ENCODE data around the gene CSRP1.
A peak's percentile ranks its signal among the peaks of the same experiment; 100 is the strongest.
"Not testable (repeated sequence)": the region's sequence is repeated elsewhere in the genome, so short reads cannot be mapped to it uniquely, and the experiment has no call there.

CSRP1 gene

DNA sequence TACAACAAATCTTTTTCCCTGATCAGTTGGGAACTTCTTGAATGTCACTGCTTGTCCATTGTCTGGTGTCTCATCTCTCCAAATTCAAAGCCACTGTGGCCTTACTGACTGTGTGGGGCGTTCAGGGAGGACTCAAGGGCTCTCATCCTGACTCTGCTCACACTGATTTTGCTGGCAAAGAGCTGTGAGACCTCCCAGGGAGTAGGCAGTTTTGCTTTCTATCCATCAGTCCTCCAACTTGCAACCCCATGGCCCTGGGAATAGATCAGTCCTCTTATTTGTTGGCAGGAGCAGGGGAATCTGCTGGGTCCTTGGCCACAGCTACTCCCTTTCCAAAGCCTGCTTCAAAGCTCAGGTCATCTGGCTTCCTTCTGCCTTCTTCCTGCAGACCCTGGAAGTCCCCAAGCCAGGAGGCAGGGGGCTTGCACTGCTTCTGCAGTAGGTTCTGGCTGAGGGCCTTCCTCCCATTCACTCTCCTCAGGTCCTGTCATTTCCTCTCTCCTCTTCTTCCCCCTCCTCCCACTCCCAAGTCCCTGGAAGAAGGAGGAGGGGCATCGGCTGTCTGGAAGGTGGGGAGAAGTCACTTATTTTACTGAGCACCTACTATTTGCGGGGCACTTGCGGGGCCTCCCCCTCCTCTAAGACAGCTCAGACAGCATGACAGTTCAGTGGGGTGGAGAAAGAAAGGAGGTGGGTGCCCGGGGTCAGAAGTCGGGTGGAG, 31.1 kb upstream of the CSRP1 start:
- DNase-seq (ENCODE audit: low spot score), result no peak

DNA sequence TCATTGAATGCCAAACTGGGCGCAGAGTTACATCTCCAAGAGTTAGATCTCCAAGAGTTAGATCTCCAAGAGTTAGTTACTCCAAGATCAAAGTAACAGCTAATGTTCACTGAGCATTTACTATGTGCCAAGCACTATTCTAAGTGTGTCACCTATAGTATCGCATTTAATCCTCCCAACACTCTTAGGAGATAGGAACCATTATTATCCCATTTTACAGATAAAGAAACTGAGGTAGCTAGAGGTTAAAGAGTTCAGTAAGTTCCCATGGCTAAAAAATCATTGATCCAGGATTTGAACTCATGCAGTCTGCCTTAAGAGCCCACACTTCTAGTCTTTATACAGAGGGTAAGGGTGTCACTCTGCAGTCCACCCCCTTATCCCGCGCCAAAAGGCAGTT, 30.5 kb upstream of the CSRP1 start:
- DNase-seq (ENCODE audit: low spot score), result no peak

DNA sequence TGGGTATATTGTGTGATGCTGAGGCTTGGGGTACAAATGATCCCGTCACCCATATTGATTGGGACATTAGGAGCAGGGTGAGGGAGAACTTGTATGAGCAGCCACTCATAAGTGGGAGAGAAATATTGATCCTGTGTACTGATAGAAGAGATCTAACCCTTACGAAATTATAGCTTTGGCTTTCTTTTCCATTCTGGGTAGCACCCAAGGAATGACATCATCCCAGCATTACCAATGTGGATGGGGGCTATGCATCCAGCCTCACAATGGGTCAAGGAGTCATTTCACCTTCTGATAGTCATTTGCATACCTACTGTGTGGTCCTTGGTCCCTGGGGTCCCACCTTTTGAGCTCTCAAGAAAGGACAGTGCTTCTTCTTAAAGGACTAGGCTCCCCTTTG, 30.1 kb upstream of the CSRP1 start:
- DNase-seq (ENCODE audit: low spot score), result no peak

DNA sequence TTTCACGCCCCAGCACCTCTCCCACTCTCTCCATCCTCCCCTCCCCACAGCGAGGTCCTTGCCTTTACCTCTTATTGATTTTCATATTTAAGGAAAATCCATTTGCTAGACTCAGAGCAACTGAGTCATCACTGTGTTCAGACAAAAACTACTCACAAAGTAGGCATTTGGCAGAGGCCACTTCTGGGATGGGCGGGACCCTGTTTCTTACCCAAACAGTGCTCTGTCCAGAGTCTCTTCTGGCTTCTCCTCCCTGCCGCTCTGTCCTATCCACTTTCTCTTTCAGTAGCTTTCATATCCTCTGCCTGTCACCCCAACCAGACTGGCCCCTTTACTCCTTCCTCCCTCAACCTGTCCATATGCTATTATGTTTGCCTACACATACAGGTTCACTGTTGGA, 29.6 kb upstream of the CSRP1 start:
- peak; percentile 82 for DNase-seq (ENCODE audit: low spot score)

DNA sequence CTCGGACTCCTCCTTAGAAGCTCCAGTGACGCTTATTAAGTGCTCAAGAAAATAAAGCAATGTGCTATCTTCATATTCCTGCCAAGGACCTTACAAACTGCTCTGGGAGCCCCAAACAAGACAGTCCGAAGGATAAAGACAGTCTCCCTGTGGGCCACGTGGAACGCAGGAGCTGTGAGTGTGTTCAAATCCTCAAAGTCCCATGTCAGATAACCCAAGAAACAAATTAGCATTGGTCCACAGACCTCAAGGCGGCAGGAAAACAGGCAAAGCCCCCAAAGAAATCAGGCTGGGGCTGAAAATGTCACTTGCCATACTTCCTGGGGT, 29.0 kb upstream of the CSRP1 start:
- DNase-seq (ENCODE audit: low spot score), result no peak

DNA sequence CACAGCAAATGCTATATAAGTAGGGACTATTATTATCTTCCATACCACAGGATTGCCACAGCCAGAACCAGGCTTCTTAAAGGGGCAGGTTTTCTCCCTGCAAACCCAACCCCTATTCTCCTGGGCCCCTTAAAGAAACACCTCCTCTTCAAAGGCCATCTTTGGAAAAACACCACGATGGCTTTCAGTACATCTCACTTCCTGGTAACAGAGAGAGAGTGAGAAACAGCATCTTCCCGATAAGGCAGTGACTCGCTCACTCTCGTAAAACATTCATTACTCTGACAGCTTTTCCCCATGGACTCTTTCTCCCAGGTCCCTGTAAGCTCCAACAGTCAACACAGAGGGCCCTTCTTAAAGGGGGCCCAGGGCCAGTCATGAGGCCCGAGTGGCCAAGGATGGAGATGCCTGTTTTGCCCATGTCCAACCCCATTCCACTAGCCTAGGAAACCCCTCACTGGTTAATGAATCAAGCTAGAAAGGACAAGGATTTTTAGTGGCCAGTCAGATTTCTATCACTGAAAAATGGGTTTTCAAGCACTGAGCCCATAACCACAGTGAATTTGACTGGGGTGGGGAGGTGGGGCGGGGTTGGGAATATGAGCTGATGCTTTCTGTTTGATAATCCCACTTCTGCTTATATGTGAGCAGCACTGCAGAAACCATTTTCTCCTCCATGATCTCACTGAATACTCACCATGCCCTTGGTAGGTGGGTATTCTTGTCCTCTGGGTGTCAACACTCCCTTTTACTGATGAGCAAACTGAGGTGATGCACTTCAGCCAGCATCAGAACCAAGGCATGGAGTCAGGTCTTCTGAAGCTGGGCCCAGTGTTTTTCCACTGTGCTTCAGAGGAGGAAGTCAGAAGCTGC, 28.4 kb upstream of the CSRP1 start:
- no peak for DNase-seq (ENCODE audit: low spot score)

DNA sequence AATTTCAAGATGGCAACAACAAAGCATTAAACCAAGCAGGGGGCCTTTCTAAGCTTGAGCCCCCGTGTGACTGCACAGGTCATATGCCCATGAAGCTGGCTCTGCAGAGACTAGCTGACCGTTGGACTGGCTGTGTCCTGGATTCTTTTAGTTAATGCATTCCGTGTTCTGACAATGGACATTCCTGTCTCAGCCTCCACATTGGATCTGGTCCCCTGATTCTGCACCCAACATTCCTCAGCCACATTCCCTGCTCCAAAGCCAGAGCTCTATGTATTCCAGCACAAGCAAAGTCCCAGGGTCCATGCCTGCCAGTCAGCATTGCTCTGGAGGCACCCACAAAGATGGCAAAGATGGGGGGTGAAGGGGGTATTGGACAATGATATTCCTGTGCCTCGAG, 26.9 kb upstream of the CSRP1 start:
- DNase-seq (ENCODE audit: low spot score), result no peak

DNA sequence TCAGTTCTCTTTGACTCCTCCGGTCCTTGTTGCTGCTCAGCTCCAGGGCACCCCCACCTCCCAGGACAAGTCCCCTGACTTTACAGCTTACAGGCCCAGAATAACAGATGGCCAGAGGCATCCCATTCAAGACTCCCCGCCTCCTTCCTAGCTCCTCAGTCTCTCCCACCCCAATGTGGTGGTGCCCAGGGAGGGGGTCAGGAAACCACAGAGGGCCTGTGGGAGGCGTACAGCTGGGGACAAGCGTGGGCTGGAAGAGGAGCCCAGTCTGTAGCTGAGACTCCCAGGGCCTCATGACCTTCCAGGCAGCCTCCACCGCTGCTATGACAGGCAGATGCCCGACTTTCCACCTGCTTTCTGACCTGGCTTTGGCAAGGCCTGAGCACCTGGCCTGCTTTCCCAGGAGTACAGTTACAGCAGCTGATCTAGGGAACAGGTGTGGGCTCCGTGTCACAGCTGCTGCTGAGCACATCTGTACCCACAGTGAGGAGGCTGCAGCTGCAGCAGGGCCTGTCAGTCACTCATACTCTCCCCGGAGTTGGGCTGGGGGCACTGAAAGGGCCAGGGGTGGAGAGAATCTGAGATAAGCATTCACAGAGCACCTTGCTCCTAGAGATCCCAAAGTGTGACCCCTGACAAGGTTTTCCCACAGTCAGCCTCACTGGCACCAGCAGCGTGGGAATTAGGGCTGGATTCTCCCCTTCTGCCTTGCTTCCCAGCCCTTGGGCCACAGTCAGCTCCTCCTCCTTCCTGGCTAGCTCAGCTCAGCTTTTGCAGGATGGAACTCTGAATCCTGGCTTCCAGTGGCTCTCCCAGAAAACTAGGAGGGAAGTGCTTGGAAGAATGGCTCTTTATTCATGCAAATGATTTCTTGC, 24.9 kb upstream of the CSRP1 start:
- DNase-seq (ENCODE audit: low spot score), result no peak

DNA sequence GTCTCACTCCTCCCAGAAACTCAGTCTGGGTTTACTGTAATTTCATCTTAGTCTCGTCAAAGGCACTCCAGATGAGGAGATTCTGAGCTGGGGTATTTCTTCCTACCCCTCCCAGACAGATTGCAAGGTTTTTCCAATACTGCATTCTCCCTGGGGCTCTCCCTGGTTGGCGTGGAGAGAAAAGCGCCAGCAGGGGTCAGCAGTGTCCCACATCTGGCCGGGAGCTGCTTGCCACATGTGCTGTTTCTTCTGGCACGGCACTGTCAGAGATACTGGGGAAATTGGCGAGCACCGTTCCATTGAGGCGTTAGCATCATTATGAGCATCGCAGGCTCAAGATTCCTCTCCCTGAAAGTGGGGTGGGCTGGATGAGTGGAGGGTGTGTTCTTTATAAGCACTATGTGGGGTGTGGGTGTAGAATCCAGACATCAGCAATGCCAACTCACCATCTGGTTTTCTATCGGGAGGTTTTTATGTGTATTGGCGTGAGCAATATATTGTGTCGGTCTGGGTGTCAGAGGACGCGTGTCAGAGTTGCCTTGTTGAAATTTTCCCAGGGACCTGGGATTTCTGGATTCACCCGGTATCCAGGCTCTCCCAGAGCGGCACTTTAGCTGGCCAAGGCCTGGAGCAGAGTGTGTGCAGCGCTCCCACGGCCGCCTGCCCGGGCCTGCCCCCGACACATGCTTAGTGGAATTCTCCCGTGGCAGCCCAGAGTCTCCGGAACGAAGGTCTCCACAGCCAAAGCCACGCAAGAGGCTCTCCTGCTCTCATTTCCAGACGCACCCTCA, 24.0 kb upstream of the CSRP1 start:
- peak; percentile 85 for DNase-seq (ENCODE audit: low spot score)

DNA sequence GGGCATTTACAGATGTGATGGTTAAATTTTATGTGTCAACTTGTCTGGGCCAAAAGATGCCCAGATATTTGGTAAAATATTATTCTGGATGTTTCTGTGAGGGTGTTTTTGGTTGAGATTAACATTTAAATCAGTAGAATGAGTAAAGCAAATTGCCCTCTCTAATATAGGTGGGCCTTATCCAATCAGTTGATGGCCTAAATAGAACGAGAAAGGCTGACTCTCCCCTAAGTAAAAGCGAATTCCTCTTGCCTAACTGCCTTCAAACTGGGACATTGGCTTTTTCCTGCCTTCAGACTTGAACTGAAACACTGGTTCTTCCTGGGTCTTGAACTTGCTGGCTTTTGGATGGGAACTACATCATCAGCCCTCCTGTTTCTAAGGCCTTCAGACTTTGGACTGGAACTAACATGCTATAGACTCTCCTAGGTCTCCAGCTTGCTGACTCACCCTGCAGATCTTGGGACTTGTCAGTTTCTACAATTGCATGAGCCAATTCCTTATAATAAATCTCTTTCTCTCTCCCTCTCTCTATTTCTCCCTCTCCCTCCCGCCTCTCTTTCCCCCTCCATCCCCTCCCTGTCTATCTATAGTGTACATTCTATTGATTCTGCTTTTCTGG, 21.8 kb upstream of the CSRP1 start:
- no peak for DNase-seq (ENCODE audit: low spot score)

DNA sequence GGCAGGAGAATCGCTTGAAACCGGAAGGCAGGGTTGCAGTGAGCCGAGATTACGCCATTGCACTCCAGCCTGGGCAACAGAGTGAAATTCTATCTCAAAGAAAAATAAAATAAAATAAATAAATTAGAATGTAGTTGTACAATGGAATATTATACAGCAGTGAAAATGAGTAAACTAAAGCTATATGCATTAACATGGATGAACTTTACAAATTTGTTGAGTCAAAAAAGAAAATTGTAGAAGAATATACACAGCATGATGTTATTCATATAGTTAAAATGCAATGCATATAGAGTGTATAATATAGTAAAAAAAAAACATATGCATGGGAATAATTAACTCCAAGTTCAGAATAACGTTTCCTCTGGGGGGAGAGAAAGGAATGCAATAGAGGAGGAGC, 21.0 kb upstream of the CSRP1 start:
- DNase-seq (ENCODE audit: low spot score), result no peak

DNA sequence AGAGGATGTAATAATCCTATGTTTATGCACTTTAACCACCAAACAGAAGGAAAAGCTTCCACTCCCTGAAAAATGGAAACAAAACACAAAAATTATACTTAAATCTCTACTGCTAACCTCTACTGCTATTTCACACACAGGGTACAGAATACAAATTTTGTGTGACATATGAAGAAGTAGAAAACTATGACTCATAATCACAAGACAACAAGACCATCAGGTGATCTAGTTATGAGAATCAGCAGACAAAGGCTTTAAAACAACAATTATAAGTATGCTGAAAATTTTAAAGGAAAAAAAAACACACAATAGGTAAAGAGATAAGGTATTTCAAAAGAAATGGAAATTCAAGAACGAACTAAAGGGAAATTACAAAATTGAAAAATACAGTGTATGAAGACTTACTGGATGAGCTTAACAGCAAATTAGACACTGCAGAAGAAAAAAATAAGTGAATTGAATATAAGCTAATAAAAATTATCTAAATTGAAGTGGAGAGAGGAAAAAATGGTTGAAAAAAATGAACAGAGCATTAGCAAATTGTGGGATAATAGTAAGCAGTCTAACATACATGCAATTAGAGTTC, 18.4 kb upstream of the CSRP1 start:
- DNase-seq (ENCODE audit: low spot score), result no peak

DNA sequence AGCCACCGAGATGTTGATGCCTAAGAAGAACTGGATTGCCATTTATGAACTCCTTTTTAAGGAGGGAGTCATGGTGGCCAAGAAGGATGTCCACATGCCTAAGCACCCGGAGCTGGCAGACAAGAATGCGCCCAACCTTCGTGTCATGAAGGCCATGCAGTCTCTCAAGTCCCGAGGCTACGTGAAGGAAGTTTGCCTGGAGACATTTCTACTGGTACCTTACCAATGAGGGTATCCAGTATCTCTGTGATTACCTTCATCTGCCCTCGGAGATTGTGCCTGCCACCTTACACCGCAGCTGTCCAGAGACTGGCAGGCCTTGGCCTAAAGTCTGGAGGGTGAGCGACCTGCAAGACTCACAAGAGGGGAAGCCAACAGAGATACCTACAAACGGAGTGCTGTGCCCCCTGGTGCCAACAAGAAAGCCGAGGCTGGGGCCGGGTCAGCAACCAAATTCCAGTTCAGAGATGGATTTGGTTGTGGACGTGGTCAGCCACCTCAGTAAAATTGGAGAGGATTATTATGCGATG, 13.2 kb upstream of the CSRP1 start:
- not testable (repeated sequence) for DNase-seq (ENCODE audit: low spot score)

DNA sequence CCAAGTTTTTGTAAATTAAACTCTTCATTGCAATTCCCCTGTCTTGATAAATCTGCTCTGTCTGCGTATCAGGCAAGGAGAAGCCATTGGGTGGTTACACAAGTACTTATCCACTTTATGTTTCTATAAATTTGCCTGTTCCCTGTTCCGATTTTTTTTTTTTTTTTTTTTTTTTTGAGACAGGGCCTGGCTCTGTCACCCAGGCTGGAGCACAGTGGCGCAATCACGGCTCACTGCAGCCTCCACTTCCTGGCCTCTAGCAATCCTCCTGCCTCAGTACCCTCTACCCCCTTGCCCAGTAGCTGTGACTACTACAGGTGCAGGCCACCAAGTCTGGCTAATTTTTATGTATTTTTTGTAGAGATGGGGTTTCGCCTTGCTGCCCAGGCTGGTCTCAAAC, 11.1 kb upstream of the CSRP1 start:
- DNase-seq (ENCODE audit: low spot score), result no peak

DNA sequence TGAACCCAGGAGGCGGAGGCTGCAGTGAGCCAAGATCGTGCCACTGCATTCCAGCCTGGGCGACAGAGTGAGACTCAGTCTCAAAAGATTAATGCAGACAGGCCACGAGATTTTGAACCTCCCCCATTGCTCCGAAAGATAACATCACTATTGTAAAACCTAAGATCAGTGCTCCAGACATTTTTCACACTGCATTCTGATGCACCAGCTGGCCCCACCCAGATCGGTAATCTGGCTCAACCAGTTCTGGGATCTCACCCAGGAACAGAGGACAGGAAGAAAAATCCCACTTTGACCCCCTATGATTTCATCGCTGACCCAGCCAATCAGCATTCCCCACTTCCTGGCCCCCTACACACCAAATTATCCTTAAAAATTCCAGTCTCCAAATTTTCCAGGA, 10.7 kb upstream of the CSRP1 start:
- DNase-seq (ENCODE audit: low spot score), result no peak

DNA sequence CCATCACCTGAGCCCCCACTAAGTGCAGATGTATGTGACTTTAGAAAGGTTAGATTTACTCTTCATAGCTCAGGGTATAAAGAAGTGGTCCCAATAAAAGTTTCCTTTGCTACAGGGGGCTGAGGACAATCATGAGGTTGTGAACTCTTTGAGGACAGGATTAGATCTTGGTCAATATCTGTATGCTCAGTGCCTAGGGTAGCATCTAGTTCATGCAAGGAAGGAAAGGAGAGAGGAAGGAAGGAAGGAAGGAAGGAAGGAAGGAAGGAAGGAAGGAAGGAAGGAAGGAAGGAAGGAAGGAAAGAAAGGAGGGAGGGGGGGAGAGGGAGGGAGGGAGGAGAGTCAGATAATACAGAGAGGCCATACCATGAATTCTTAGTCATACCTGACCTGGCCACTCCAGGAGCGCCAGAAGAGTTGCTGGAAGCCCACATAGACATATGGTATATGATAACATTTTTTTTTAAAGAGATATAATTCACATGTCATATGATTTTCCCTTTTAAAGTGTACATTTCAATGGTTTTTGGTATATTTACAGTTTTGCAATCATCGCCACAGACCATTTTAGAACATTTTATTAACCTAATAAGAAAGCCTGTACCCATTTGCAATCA, 9.7 kb upstream of the CSRP1 start:
- no peak for DNase-seq (ENCODE audit: low spot score)

DNA sequence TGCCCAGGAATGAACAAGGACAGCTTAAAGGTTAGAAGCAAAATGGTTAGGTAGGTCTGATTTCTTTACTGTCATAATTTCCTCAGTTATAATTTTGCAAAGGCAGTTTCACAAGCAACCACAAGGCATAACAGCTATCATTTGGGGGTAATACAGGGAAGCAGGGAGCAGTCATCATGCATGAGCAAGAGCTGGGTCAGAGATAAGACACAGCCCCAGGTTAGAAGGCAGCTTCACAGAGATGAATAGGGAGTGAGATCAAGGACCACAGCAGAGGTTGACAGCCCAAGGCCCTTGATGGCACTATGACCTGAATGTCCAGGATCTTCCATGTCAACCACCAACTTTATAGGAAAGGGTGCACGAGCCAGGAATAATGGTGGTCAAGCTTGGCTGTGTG, 9.0 kb upstream of the CSRP1 start:
- DNase-seq (ENCODE audit: low spot score), result no peak

DNA sequence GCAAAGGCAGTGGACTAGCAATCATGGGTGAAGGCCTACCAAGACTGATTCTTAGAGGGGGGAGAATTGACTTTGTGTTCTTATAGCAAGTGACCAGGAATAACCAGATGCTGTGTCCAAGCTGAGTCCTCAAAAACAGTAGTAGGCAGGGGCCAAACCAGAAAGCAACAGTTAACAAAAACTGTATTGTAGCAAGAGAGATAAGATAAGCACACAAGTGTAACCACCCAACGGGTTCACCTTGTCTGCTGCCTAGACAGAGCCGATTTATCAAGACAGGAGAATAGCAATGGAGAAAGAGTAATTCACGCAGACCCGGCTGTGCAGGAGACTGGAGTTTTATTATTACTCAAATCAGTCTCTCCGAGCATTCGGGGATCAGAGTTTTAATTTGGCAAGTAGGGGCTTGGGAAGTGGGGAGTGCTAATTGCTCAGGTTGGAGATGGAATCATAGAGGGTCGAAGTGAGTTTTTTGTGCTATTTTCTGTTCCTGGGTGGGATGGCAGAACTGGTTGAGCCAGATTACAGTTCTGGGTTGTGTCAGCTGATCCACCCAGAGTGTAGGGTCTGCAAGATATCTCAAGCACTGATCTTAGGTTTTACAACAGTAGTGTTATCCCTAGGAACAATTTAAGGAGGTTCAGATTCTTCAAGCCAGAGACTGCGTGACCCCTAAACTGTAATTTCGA, 8.3 kb upstream of the CSRP1 start:
- DNase-seq (ENCODE audit: low spot score), result no peak

DNA sequence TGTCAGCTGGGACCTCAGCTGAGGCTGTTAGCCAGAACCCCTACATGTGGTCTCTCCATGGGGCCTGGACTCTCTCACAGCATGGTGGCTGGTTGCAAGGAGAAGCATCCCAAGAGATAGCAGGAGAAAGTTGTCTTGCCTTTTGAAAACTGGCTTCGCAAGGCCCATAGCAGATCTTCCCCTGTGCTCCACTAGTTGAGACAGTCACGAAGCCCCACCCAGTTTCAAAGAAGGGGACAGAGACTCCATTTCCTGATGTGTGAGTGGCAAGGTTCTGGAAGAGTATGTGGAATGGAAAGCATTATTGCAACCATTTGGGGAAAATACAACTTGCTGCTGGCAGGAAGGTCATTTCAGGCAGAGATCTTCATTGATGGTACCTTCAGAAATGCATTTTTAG, 7.5 kb upstream of the CSRP1 start:
- no peak for DNase-seq (ENCODE audit: low spot score)

Data from hepatic stellate cell (primary cell).